HepG2 (cell line): ENCODE data around the gene CA14. TPM values are rescaled to one million over a fixed set of nuclear protein-coding genes. Genes with fewer than 3 reads are reported as not detected.

Experiments
- AHR ChIP-seq: IDR thresholded peaks from 2 replicates; pipeline ENCODE4 v1.6.1; 2018; ENCODE audit warnings: missing genetic modification reagents, missing compliant biosample characterization
- ATF2 ChIP-seq: sonication (generic); formaldehyde crosslinking; IDR thresholded peaks from 2 replicates; pipeline ENCODE4 v1.4.0; 2020; ENCODE audit warnings: missing genetic modification reagents
- CENPBD1 ChIP-seq: sonication (generic); formaldehyde crosslinking; IDR thresholded peaks from 2 replicates; pipeline ENCODE4 v1.8.0; 2022; ENCODE audit warnings: missing genetic modification reagents, low read depth, mild to moderate bottlenecking, borderline replicate concordance
- CHD2 ChIP-seq: IDR thresholded peaks from 2 replicates; pipeline ENCODE4 v1.6.1; 2011; ENCODE audit warnings: low read depth, low read length, improper control_type of control experiment
- HINFP ChIP-seq: sonication (generic); formaldehyde crosslinking; IDR thresholded peaks from 2 replicates; pipeline ENCODE4 v1.4.0; 2020; ENCODE audit warnings: low read depth, mild to moderate bottlenecking, missing genetic modification reagents
- MBNL3 ChIP-seq: fragments of 250-450 bp; sonication (Bioruptor Pico); conservative IDR thresholded peaks from 2 replicates; pipeline ENCODE4 v1.8.0; 2022; ENCODE audit warnings: mild to moderate bottlenecking, inconsistent platforms
- MTERF4 ChIP-seq: sonication (generic); formaldehyde crosslinking; IDR thresholded peaks from 2 replicates; pipeline ENCODE4 v1.8.0; 2023; ENCODE audit warnings: mild to moderate bottlenecking, missing genetic modification reagents
- REXO4 ChIP-seq: sonication (generic); formaldehyde crosslinking; IDR thresholded peaks from 2 replicates; pipeline ENCODE4 v1.8.0; 2022; ENCODE audit warnings: missing genetic modification reagents, mild to moderate bottlenecking, borderline replicate concordance
- ZBTB2 ChIP-seq: sonication (generic); formaldehyde crosslinking; IDR thresholded peaks from 2 replicates; pipeline ENCODE4 v1.8.0; 2022; ENCODE audit warnings: low read depth, missing genetic modification reagents
- ZNF570 ChIP-seq: sonication (generic); formaldehyde crosslinking; IDR thresholded peaks from 2 replicates; pipeline ENCODE4 v1.4.0; 2020; ENCODE audit warnings: mild to moderate bottlenecking, missing genetic modification reagents, borderline replicate concordance
- ZNF572 ChIP-seq: sonication (generic); formaldehyde crosslinking; IDR thresholded peaks from 2 replicates; pipeline ENCODE4 v1.5.1; 2020; ENCODE audit warnings: mild to moderate bottlenecking, missing genetic modification reagents
- ZNF574 ChIP-seq: sonication (generic); formaldehyde crosslinking; IDR thresholded peaks from 2 replicates; pipeline ENCODE4 v1.4.0; 2020; ENCODE audit warnings: missing genetic modification reagents
- ZNF839 ChIP-seq: sonication (generic); formaldehyde crosslinking; IDR thresholded peaks from 2 replicates; pipeline ENCODE4 v1.4.0; 2020; ENCODE audit warnings: missing genetic modification reagents, mild to moderate bottlenecking, borderline replicate concordance
- polyA plus RNA-seq, 8 experiments: library from polyadenylated mRNA; depleted of rRNA in 3 of 8; stranded (reverse) in 7 of 8; unstranded in 1 of 8; fragments of >200 nt; fragmentation: Illumina TruSeq in 4 of 8; extraction: Trizol in 4 of 8; gene quantifications; 2 replicates each; pipeline versions ENCODE4 v1.2.1 to v1.2.3, GENCODE V29; 2011 to 2016; ENCODE audit warnings: low read depth in 4 of 8, missing spikeins in 1 of 8, mixed read lengths in 1 of 8; ENCODE audit not compliant: insufficient read depth in 1 of 8
- total RNA-seq, 5 experiments: library from RNA; depleted of rRNA; stranded (reverse); fragments of >200 nt; fragmentation: Illumina TruSeq; extraction: Trizol; gene quantifications; 2 replicates each; pipeline ENCODE4 v1.2.3, GENCODE V29; 2016; ENCODE audit warnings: low read depth in 1 of 5
- TF ChIP-seq, protein P1 (sequence below): sonication (generic); formaldehyde crosslinking; conservative IDR thresholded peaks from 2 replicates; pipeline ENCODE4 v1.8.1; 2023; ENCODE audit warnings: missing genetic modification reagents
- TF ChIP-seq, protein P2 (sequence below): sonication (generic); formaldehyde crosslinking; IDR thresholded peaks from 2 replicates; pipeline ENCODE4 v1.5.0; 2020; ENCODE audit warnings: mild to moderate bottlenecking, missing genetic modification reagents, borderline replicate concordance

The CA14 gene
- total and polyA plus RNA-seq, 2 of the 13 experiments (the other 11 are each of a cell fraction or from before 2014, with no cell fraction given): 2.4 to 8.5 TPM

DNA sequence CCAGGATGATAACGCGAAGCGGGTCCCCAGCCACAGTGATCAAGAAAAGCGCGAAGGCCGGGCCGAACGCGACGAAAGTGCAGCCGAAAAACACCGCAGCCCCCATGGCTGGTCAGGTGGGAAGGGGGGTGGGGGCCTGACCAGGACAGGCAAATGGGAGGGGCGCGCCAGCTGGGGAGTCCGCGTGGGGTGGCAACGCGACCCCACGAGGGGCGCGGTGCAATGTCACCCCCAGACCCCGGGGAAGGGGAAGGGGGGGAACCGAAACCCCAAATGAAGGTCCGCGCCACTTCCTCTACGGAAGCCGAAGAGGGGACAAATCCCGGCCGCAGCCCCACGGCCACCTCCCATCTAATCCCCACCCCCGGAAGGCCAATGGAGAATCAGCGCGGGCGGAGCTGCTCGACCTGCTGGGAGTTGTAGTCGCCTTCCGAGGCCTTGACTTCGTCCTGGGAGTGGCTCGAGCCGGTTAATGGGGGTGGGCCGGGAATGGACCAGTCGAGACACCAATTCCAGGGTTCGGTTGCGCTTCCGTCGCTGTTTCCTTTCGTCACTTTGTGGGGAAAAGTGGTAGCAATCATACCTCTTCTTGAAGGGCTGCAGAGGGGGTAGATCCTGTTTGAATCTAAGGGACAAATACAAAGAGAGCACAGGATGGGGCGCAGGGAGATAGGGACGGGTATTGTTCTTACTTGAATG lies 11.3 kb downstream of the CA14 start, which contains the start of gene APH1A (continued):
- peak; percentile 46; the same call in 1 of the 2 replicates for TF ChIP-seq ZBTB2 (CRISPR knock-in tag)
- no peak for TF ChIP-seq ZNF570 (CRISPR knock-in tag)
- TF ChIP-seq, protein P1, sequence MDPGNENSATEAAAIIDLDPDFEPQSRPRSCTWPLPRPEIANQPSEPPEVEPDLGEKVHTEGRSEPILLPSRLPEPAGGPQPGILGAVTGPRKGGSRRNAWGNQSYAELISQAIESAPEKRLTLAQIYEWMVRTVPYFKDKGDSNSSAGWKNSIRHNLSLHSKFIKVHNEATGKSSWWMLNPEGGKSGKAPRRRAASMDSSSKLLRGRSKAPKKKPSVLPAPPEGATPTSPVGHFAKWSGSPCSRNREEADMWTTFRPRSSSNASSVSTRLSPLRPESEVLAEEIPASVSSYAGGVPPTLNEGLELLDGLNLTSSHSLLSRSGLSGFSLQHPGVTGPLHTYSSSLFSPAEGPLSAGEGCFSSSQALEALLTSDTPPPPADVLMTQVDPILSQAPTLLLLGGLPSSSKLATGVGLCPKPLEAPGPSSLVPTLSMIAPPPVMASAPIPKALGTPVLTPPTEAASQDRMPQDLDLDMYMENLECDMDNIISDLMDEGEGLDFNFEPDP (CRISPR knock-in tag): no peak
- no peak for TF ChIP-seq HINFP
- TF ChIP-seq ZNF574 (CRISPR knock-in tag): peak; percentile 91
- TF ChIP-seq ZNF572 (CRISPR knock-in tag): peak; percentile 51; the same call in 1 of the 2 replicates
- TF ChIP-seq REXO4 (CRISPR knock-in tag): no peak
- no peak for TF ChIP-seq MBNL3
- 0 out of 2 replicates have a peak, but pooled peaks have one; percentile 28 for TF ChIP-seq ZNF839
- no peak for TF ChIP-seq CENPBD1 (CRISPR knock-in tag)
- TF ChIP-seq AHR (CRISPR knock-in tag): no peak
- TF ChIP-seq ATF2: no peak; the same call in 1 of the 2 replicates
- TF ChIP-seq, protein P2, sequence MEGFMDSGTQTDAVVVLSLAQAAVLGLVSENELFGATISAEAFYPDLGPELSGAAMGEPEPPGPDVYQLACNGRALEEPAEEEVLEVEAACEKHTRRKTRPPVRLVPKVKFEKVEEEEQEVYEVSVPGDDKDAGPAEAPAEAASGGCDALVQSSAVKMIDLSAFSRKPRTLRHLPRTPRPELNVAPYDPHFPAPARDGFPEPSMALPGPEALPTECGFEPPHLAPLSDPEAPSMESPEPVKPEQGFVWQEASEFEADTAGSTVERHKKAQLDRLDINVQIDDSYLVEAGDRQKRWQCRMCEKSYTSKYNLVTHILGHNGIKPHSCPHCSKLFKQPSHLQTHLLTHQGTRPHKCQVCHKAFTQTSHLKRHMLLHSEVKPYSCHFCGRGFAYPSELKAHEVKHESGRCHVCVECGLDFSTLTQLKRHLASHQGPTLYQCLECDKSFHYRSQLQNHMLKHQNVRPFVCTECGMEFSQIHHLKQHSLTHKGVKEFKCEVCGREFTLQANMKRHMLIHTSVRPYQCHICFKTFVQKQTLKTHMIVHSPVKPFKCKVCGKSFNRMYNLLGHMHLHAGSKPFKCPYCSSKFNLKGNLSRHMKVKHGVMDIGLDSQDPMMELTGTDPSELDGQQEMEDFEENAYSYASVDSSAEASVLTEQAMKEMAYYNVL (CRISPR knock-in tag): no peak; the same call in 1 of the 2 replicates
- no peak for TF ChIP-seq CHD2
- no peak for TF ChIP-seq MTERF4 (CRISPR knock-in tag)
